Right ventricle myocardium superior (tissue), 1 donor: Measurements from ENCODE around the gene RNF31. TPM values are rescaled to one million over a fixed set of nuclear protein-coding genes. Genes with fewer than 3 reads are reported as not detected.
"Not testable (repeated sequence)": the region's sequence is repeated elsewhere in the genome, so short reads cannot be mapped to it uniquely, and the experiment has no call there.

Experiments
- ATAC-seq: fragments of 200-7000 bp; cut with Tn5 transposase; one replicate; pipeline ENCODE4 v1.9.1; 2020; ENCODE audit warnings: mild to moderate bottlenecking; ENCODE audit not compliant: poor library complexity
- DNase-seq: peaks from one replicate; pipeline ENCODE4 v3.0.0-alpha.2; 2020
- intact Hi-C: fragments of 100-400 bp; cut with DNase I; formaldehyde crosslinking; loops from one replicate; pipeline ENCODE4 v1.11.2; 2022
- long read RNA-seq: library from polyadenylated mRNA; unstranded; transcript quantifications from one replicate; pipeline ENCODE4 v2.0.0, GENCODE V29; 2021
- total RNA-seq: library from RNA; stranded (reverse); fragmentation: NEBNext Ultra II Directional; extraction: Animal tissue kit (Norgen Biotek cat#: 25700); gene quantifications from one replicate; pipeline ENCODE4 v1.2.1, GENCODE V29; 2021
- donor health status: DM: no; HTN: yes; CAD: no; lungs with severe emphysema.

The RNF31 gene
- total RNA-seq: 29.5 TPM
- long read RNA-seq, transcript RNF31-201 (21 exons, 3,627 nt): major isoform, 39 of 75 reads
- long read RNA-seq, partial matches to known transcripts: 21 of 75 reads
- long read RNA-seq, other reads (novel, unspliced or antisense): 15 of 75 reads

DNA sequence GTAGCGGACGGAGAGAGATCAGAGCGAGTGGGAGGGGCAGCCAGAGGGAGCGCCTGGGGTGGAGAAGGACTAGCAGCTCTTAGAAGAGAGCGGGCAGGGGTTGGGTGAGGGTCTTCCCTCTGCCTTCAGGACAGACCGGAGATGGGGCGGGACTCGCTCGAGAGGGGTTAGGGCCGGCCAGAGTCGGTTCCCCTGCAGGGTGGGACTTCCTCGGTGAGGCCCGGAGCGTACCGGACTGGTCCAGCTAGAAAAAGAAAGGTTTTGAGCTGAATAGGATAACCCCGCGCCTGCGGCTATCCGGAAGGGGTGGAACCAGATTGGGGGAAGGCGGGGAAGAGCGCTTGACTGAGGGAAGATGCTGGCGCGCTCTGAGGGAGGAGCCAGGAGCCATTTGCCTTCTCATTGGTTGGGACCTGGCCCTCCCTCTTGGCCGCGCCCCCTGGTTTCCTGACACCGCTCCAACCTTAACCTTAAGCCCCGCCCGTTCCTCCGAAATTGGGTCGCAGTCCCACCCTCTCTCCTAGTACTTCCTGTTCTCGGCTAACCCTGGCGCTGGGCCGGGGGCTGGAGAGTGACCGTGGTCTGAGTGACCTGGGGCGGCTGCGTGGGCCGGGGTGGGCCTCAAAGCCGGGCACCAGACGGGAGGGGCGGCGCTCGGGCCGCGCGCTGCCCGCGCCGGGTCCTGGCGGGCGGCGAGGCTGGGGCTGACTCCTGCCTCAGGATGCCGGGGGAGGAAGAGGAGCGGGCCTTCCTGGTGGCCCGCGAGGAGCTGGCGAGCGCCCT, at the start of gene RNF31:
TSS of gene RNF31 (plus strand) at position 521 of the 783 bp plus-strand sequence. CDS start at position 722, 201 bp downstream.
- intact Hi-C loops: no loop called here
- DNase-seq: peak; percentile 99
- ATAC-seq: peak; percentile 95

DNA sequence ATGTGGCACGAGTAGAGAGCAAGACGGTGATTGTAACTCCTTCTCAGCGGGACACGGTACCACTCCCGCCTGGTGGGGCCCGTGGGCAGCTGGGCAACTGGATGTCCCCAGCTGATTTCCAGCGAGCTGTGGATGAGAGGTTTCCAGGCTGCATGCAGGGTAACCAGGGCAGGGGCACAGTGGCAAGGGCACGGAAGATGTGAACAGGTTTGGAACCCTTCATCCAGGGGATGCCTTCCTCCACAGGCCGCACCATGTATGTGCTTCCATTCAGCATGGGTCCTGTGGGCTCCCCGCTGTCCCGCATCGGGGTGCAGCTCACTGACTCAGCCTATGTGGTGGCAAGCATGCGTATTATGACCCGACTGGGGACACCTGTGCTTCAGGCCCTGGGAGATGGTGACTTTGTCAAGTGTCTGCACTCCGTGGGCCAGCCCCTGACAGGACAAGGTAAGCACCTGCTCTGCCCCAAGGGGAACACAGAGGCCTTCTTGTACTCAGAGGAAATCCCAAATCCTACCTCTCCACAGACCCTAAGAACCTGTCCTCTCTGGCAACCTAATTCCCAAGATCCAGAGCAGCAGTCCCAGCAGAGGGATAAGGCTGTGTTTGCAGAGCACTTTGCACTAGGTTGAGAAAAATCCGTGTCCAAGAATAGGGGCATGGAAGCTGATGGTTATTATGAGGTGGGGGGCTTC, 48.9 kb upstream of the RNF31 start:
- ATAC-seq (no peak), DNase-seq (no peak)
- intact Hi-C loops: no loop called here

DNA sequence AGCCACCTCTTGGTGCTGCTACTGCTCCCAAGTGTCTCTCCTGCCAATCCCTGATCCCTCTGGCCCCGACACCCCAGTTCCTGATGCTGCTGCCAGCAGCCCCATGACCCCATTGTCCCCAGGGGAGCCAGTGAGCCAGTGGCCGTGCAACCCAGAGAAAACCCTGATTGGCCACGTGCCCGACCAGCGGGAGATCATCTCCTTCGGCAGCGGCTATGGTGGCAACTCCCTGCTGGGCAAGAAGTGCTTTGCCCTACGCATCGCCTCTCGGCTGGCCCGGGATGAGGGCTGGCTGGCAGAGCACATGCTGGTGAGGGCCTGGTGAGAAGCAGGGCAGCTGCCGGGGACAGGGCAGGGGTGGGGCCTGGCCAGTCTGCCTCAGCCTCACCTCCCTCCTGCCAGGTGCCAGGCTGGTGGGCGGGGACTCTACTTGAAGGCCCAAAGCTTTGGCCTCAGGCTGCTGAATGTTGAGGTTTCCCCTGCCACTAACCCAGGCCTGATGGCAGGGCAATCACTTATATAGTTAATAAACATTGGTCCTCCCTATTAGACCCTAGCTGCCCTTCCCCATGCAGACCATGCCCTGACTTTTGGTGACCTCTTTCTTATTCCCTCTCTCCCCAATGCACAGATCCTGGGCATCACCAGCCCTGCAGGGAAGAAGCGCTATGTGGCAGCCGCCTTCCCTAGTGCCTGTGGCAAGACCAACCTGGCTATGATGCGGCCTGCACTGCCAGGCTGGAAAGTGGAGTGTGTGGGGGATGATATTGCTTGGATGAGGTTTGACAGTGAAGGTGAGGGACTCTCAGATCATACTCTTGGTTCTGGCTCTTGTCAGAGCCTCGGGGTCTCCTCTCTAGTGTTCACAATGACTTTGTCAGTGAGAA, 48.1 kb upstream of the RNF31 start:
- intact Hi-C loops: no loop called here
- ATAC-seq: no peak

DNA sequence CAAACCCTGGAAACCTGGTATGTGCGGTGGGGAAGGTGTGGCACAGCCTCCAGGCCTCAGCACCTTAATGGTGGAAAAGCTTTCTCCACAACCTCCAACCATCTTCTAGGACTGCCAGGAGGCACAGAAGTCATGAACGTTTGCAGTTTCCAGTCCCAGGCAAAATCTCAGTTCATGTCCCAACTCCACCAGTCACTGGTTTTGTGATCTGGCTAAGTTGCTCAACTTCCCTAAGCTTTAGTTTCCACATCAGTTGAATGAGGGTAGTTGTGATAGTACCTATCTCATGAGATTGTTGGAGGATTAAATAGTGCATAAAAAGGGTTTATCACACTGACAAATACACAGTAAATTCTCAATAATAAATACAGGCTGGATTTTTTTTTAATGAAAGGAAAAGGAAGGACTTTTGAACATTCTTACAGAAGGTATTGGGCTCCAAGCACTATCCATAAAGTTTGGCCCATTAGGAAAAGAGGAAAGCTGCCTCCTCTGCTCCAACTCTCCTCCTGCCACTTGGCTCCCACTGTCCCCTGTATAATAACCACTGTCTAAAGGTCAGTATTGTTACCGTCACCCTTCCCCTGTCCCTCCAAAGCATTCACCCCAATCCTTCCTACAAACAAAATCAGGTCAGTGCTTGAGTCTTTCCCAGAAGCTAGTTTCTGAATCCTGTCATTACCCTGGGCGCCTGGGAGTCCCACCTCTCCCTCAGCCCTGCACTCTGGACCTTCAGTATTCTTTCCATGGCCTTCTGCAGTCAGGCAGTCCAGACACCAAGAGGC, 46.9 kb upstream of the RNF31 start:
- DNase-seq (no peak), ATAC-seq (no peak)
- intact Hi-C loops: no loop called here

More for the DNA sequence above, 48.1 kb upstream of the RNF31 start:
- no peak for DNase-seq

GRCh38 chr14:24100982-24101494, 46.3 kb upstream of the RNF31 start:
- intact Hi-C loops: no loop called here

DNA sequence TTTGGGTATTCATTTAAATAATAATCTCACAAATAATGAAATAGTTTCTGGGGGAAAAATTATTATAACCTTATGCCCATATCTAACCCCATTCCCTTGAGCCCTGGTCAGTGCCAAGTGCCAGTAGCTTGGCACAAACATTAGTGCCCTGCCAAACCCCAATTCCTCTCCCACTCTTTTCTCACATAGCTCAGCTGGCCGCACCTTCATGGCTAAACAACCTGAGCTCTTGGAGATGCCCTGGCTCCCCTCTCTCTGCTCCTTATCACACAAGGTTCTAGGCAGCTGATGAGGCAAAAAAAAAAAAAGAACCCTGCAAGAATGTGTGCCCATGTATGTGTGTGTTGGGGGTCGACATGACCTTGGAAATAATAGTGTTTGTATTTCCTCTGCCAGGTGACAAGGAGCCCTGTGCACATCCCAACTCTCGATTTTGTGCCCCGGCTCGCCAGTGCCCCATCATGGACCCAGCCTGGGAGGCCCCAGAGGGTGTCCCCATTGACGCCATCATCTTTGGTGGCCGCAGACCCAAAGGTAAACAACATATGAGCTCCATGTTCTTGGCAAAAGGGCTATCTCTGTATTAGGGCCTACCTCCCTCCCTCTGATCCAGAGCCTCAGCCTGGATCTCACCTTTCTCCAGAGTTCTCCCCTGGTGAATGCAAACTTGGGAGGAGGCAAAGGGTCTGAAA, 44.8 kb upstream of the RNF31 start:
- intact Hi-C loops: no loop called here

More at GRCh38 chr14:24100982-24101494, 46.3 kb upstream of the RNF31 start:
- no peak for DNase-seq
- ATAC-seq: no peak

GRCh38 chr14:24103451-24103850, 43.8 kb upstream of the RNF31 start:
- intact Hi-C loops: no loop called here
- ATAC-seq: no peak

More for the DNA sequence above, 44.8 kb upstream of the RNF31 start:
- DNase-seq (no peak), ATAC-seq (no peak)

GRCh38 chr14:24105609-24106239, 41.6 kb upstream of the RNF31 start:
- intact Hi-C loops: loop anchor here (5.0 kb wide), 1 partner anchor 48 kb away; no protein-coding TSS in a partner anchor

More at GRCh38 chr14:24103451-24103850, 43.8 kb upstream of the RNF31 start:
- DNase-seq: no peak

GRCh38 chr14:24106672-24107271, 40.5 kb upstream of the RNF31 start:
- DNase-seq (no peak), ATAC-seq (no peak)
- intact Hi-C loops: loop anchor here (5.0 kb wide), 1 partner anchor 49 kb away; no protein-coding TSS in a partner anchor

More at GRCh38 chr14:24105609-24106239, 41.6 kb upstream of the RNF31 start:
- not testable (repeated sequence) for ATAC-seq, DNase-seq

- intact Hi-C loops: loop anchor here (5.0 kb wide), 1 partner anchor 51 kb away; no protein-coding TSS in a partner anchor
- no peak for ATAC-seq
- DNase-seq: no peak
Observed at GRCh38 chr14:24108336-24108874, 38.9 kb upstream of the RNF31 start.

DNA sequence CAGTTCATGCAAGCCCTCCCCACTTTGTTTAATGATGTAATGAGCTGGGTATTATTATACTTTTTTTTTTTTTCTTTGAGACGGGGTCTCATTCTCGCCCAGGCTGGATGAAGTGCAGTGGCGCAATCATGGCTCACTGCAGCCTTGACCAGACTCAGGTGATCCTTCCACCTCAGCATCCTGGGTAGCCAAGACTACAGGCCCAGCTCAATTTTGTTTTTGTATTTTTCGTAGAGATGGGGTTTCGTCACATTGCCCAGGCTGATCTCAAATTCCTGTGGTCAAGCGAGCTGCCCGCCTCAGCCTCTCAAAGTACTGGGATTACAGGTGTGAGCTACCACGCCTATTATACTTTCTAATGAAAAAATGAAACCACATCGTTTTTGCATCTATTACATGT, 37.2 kb upstream of the RNF31 start:
- intact Hi-C loops: no loop called here
- ATAC-seq: no peak
- no peak for DNase-seq

DNA sequence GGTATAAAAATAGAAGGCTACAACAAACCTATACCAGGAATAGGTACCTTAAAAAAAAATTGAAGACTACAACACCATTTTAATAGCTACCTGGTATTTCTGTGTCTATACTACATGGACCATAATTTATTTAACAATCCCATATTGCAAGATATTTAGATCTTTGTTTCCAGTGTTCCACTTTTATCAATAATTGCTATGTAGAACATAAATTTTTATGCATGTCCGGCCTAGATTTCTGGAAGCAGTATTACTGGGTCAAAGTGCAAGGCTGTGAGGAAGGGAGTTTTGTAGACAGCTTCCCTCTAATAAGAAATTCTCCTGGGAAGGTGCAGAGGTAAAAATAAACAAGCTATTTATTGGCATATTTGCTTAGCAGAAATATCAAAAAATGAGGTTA, 36.8 kb upstream of the RNF31 start:
- DNase-seq (no peak), ATAC-seq (no peak)
- intact Hi-C loops: no loop called here

- DNase-seq: no peak
- intact Hi-C loops: no loop called here
- no peak for ATAC-seq
Observed at GRCh38 chr14:24113379-24113800, 33.9 kb upstream of the RNF31 start.

- DNase-seq (peak; percentile 90), ATAC-seq (peak; percentile 58)
- intact Hi-C loops: no loop called here
Observed at GRCh38 chr14:24113801-24114531, 33.3 kb upstream of the RNF31 start.
